Activated gamma-delta T cell treated with anti-CD3 and anti-CD28 coated beads, Interleukin-2, amount 50 U/mL, for 16 hours (primary cell): ENCODE measurements around the gene MRAP2.

Experiments
- DNase-seq: peaks from one replicate; pipeline ENCODE4 v3.0.0-alpha.2; 2020; ENCODE audit warnings: low read depth

Gene MRAP2

GRCh38 chr6:84033523-84034451 lies at the start of gene MRAP2:
TSS of gene MRAP2 (plus strand) at chr6:84033772. CDS start at chr6:84055319, 21,547 bp downstream.
- no peak for DNase-seq

DNA sequence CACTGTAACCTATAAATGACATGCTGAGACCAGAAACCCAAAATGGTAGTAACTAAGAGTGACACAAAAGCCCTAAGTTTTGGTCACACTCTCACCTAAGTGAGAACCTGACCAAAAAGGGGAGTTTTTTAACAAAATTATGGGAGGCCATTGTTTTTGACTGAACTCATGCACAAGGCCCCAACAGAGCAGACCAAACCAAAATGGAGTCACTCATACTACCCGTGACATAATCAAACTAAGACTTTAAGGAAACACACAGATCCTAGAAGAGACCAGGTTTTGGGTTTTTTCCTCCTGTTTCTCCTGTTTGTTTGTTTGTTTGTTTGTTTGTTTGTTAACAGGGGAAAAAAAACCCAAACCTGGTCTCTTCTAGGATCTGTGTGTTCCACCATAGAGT lies 49.2 kb upstream of the MRAP2 start:
- DNase-seq: no peak

- no peak for DNase-seq
These were observed 48.3 kb upstream of the MRAP2 start for GRCh38 chr6:83985308-83985713.

- DNase-seq: no peak
These were observed 47.9 kb upstream of the MRAP2 start for GRCh38 chr6:83985715-83986114.

GRCh38 chr6:83998021-83998584 lies 35.5 kb upstream of the MRAP2 start:
- DNase-seq: no peak

DNA sequence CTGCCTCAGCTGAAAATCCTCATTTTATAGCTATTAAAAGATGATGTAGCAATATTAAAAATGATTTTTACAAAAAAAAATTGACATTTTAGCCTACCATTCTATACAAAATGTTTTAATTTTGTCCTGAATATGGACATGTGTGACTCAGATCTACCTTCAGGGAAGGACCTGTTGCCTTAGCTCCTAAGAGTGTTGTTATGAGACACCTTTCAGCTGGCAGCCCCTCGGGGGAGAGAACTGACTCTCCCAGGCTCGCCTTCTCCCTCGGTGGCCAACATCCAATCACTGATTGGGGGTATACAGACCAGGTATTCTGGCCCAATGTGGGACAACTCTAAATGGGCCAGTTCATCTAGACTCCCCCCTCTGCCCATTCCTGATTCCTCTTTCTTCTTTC lies 32.5 kb upstream of the MRAP2 start:
- DNase-seq: no peak

GRCh38 chr6:84002226-84002625 lies 31.3 kb upstream of the MRAP2 start:
- no peak for DNase-seq

DNA sequence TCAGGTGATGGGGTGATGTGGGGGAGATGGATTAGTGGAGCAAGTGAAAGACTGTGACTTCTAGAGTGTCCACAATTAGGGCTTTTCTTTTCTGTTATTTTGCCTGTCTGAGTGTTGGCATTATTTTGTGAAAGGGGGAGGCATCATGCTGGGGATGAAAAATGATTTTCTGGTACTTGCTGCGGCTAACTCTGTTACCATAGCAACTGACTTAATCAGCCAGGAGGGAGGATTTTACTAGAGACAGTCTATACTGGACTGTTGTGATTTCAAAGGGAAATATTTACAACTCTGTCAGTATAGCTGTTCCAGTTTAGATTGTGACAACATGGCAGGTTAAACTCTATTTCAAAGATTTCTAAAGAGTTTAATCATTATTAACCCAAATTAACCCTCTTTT lies 30.4 kb upstream of the MRAP2 start:
- no peak for DNase-seq

DNA sequence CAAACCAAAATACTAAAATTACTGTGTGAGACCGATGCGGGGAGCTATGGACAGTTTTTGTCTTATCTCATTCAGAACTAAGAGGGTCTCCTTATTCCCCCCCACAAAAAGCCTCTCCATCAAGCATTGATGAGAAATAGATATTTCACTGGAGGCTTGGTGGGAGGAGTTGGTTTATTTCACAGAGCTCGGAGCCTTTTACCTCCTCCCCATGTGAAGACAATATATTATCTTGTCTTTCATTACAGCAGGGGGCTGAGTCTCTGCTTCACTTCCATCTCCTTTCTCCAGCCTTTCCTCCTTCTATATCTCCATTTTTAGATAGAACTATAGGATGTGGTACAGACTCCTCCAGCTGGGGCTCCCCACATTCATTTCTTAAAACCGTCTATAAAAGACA lies 29.9 kb upstream of the MRAP2 start:
- DNase-seq: no peak

DNA sequence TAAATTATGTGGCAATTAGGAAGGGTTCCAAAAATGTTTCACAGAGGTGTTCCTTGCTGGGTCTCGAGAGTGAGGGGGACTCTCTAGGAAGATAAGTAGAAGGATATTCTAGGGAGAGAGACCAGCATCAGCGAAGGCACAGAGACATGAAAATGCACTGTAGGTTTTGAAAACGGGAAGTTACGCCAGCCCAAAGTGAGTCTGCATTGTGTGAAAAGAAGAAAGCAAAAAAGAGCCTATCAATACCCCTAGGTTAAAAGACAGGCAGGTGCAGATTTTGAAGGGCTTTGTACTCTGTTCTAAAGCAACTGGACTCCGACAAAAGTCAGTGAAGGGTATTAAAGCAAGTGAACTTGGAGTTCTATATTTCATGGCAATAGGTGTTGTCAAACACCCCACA lies 25.7 kb upstream of the MRAP2 start:
- DNase-seq: no peak

DNA sequence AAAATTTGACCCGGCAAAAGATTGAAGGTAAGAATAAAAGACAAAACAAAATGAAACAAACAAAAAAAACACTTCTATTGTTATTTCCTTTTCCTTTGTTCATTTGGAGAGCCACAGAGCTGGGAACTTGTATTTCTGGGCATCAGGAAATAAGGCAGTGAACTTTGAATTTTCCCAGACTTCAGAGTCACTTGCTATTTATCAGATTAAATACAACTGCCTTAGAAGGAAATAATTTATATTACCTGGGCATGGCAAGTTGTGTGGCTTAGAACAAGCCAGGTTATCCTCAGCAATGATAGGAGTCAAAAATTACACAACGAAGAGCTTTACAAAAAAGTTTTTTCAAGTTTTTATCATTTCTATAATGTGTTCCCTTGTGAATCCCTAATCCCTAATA lies 20.2 kb upstream of the MRAP2 start:
- no peak for DNase-seq

DNA sequence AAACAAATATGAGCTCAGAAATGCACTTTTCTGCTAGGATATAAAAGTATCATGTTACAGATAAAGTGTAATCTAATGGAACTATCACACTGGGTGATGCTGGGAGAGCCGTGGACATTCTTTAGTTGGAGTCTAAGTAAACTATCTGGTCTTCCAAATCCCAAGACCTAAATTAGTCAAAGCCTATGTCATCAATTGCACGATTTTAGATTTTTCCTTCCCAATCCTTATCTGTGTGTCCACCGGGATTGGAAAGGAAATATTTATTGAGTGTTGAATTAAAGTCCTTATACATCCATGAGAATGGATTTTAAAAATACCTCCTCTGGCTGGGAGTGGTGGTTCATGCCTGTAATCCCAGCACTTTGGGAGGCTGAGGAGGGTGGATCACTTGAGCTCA lies 19.6 kb upstream of the MRAP2 start:
- no peak for DNase-seq

- DNase-seq: no peak
These were observed 17.5 kb upstream of the MRAP2 start for GRCh38 chr6:84016029-84016428.

DNA sequence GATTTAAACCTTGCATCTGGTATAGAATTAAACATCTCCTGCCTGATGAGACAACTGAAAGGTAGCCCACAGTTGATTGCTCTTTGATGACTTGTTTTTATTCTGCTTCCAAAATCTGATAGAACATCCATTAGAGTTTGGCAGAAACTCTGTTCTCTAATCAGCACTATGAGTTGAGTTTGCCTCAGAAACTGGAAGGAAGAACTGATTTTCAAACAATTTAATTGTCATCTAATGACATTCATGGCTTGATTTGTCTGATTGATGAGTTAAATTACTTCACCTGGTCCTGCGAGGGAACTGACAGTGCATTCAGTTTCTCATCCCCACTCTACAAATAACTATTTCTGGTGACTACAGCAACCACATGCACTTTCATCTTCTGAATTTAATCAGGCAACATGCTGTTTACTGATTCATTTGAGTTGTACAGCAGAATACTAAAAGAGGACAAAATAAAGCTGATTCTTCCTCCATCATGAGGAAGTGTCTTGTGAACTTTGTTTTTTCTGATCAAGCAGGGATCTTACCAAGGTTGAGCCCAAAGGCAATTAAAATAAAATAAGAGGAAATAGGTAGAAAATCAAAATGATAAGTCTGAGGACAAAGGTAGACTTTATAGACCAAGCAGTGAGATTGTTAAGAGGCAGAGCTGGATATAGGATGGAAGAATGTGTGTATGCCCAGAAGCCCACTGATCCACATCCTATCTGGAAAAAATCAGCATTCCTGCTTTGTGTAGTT lies 15.7 kb upstream of the MRAP2 start:
- DNase-seq: no peak

DNA sequence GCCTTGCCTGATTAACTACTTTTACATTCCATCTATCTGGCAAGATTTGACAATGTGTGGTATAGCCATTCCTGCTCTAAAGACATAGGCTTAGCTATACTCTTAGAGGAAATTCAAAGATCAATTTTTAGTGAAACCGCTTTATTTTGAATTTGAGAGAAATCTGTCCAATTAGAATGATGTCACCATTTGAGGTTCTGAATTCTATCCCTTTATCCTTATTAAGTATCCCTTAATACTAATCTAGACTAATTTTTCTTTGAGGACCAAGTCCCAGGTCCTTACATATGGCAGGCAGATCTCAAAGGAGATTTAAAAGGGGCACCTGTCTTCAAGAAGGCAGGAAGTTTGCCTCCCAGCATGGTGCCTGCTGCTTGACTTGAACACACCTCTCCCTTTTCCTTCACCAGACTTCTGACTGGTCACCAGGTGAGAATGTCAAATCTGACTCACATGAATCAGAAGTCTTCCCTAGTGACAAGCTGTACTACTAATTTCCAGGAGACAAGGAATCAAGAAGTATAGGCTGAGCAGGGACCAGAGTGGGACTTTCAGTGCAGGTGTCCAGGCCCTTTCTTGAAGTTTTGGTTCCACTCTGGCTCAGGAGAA lies 15.0 kb upstream of the MRAP2 start:
- no peak for DNase-seq

- DNase-seq: no peak
These were observed 14.3 kb upstream of the MRAP2 start for GRCh38 chr6:84019141-84019841.

DNA sequence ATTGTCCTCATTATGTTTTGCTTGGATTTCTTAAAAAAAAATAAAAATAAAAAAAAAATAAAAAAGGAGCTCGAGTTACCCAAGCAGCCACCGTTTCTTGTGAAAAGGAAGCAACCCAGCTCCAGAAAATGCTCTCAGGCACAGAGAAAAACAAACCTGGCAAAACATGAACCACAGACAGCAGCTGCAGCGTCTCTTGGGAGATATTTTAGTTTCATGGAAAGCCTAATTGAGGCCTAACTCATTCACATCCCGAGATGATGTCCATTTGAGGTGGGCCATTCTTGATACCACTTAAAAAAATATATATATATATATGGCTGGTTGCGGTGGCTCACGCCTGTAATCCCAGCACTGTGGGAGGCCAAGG lies 13.7 kb upstream of the MRAP2 start:
- no peak for DNase-seq

DNA sequence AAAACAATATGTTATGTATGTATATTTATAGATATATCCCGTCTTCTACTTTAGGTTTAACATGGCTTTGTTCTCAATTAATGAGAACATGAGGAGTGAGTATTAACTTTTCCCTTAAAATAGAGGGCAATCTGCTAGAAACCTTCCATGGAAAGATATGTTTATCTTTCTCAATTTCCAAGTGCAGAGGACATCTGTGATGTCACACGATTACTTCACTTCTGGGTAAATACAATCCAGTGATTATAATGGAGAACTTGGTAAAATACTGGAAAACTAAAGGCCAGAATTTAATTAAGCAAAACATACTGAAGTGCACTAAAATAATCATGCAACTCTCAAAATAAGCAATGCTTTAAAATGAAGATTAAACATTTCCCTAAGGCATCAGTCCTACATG lies 11.9 kb upstream of the MRAP2 start:
- no peak for DNase-seq

GRCh38 chr6:84026721-84027164 lies 6.8 kb upstream of the MRAP2 start:
- DNase-seq: no peak

DNA sequence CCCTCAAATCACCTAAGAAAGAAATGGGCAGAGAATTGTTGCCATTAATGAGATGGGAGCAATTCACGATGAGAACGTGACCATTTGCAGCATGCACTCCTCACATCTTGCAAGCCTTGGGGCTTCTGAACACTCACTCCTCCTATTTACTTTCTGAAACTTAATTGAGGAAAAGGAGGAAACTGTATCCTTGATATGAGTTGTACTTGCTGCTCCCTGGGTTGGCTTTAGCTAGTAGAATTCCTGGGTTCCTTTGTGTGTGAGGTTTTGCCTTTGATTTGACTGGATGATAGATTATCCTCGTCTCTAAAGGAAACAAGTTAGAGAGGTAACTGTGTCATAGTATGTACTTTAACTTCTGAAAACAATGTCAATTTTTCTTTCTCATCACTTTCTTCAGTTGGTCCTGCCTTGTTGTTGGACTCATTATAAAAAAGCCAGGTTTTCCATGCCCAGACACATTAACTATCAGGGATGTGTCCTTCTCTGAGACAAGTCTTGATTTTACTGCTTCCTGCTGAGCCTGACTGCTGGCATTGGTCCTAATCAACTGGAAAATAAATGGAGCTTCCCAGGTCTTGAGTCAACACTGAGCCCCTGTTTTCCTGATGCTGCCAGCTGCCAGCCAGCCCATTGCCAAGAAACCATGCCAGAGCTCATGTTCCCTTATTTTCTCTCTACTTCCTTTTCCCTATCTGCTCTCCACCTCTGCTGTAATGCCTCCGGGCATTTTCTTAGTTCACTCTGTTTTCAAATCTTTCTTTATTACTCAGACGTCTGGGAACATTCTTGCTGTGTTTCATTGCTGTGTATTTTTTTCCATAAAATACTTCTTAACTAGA lies 6.0 kb upstream of the MRAP2 start:
- no peak for DNase-seq

DNA sequence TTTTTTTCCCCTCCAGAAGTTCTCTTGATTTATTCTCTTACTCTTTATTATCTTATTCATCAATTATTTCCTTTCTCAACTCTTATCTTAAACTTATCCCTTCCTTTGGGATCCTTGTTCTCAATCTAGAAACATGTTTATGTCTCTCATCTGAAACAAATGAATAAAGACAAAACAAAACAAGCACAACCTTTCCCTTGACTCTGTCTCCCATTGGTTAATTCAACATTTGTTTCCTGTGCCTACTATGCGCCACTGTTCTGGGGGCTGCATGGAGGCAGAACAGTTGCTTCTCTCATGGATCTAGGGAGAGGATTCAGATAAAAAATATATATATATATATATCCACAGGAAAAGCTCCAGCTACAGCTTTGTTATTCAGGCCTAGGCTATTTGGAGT lies 5.2 kb upstream of the MRAP2 start:
- DNase-seq: no peak
